ENCODE results near the gene PICALM.

DNA sequence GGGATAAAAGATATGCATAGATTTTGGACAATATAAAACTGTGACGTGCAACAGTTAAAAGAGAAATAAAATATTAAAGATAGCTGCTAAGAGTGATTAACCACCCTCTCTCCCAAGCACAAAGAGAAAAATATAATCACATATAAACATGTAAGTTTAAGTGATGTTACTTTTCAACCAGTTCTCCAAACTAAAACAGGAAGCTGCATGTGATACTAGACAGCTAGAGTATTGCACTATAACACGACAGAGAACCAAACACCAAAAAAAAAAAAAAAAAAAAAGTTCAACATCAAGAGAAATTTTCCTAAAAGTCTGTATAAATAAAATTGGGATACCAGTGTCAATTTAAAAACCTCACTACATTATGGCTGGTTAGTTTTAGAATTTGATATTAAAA, 79.1 kb downstream of the PICALM start:
- TF ChIP-seq, protein P1, sequence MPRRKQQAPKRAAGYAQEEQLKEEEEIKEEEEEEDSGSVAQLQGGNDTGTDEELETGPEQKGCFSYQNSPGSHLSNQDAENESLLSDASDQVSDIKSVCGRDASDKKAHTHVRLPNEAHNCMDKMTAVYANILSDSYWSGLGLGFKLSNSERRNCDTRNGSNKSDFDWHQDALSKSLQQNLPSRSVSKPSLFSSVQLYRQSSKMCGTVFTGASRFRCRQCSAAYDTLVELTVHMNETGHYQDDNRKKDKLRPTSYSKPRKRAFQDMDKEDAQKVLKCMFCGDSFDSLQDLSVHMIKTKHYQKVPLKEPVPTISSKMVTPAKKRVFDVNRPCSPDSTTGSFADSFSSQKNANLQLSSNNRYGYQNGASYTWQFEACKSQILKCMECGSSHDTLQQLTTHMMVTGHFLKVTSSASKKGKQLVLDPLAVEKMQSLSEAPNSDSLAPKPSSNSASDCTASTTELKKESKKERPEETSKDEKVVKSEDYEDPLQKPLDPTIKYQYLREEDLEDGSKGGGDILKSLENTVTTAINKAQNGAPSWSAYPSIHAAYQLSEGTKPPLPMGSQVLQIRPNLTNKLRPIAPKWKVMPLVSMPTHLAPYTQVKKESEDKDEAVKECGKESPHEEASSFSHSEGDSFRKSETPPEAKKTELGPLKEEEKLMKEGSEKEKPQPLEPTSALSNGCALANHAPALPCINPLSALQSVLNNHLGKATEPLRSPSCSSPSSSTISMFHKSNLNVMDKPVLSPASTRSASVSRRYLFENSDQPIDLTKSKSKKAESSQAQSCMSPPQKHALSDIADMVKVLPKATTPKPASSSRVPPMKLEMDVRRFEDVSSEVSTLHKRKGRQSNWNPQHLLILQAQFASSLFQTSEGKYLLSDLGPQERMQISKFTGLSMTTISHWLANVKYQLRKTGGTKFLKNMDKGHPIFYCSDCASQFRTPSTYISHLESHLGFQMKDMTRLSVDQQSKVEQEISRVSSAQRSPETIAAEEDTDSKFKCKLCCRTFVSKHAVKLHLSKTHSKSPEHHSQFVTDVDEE (CRISPR knock-in tag; IDR thresholded peaks at IDR 0.05), result no peak
- no peak for TF ChIP-seq ZFP3 (CRISPR knock-in tag; IDR thresholded peaks at IDR 0.05)
- TF ChIP-seq, protein P2, sequence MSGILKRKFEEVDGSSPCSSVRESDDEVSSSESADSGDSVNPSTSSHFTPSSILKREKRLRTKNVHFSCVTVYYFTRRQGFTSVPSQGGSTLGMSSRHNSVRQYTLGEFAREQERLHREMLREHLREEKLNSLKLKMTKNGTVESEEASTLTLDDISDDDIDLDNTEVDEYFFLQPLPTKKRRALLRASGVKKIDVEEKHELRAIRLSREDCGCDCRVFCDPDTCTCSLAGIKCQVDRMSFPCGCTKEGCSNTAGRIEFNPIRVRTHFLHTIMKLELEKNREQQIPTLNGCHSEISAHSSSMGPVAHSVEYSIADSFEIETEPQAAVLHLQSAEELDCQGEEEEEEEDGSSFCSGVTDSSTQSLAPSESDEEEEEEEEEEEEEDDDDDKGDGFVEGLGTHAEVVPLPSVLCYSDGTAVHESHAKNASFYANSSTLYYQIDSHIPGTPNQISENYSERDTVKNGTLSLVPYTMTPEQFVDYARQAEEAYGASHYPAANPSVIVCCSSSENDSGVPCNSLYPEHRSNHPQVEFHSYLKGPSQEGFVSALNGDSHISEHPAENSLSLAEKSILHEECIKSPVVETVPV (CRISPR knock-in tag; IDR thresholded peaks at IDR 0.05), result no peak
- no peak for TF ChIP-seq GLIS3 (CRISPR knock-in tag; IDR thresholded peaks at IDR 0.05)
- no peak for TF ChIP-seq BACH2 (CRISPR knock-in tag; IDR thresholded peaks at IDR 0.05; ENCODE audit: borderline replicate concordance)
- no peak for TF ChIP-seq TOX (CRISPR knock-in tag; IDR thresholded peaks at IDR 0.05; ENCODE audit: borderline replicate concordance)
- TF ChIP-seq, protein P3, sequence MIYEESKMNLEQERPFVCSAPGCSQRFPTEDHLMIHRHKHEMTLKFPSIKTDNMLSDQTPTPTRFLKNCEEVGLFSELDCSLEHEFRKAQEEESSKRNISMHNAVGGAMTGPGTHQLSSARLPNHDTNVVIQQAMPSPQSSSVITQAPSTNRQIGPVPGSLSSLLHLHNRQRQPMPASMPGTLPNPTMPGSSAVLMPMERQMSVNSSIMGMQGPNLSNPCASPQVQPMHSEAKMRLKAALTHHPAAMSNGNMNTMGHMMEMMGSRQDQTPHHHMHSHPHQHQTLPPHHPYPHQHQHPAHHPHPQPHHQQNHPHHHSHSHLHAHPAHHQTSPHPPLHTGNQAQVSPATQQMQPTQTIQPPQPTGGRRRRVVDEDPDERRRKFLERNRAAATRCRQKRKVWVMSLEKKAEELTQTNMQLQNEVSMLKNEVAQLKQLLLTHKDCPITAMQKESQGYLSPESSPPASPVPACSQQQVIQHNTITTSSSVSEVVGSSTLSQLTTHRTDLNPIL (CRISPR knock-in tag; IDR thresholded peaks at IDR 0.05; ENCODE audit: low read depth), result no peak
- no peak for TF ChIP-seq ESRRG (CRISPR knock-in tag; IDR thresholded peaks at IDR 0.05)
- no peak for TF ChIP-seq ZNF8 (CRISPR knock-in tag; IDR thresholded peaks at IDR 0.05)

All from SK-N-SH treated with all-trans-retinoic acid at 6 μM for 48 hours (cell line).